Liver (tissue), 3 donors: Measurements from ENCODE around the gene ACTL9.

Experiments used
- FOXA2 ChIP-seq: IDR thresholded peaks from 2 replicates; pipeline ENCODE4 v1.6.1; 2016; ENCODE audit warnings: antibody characterized with exemption
- GABPA ChIP-seq, 2 donors: IDR thresholded peaks in 1 of 2; conservative IDR thresholded peaks in 1 of 2; 2 replicates each; pipeline ENCODE4 v1.6.1; 2016; ENCODE audit warnings: antibody characterized with exemption in 2 of 2, mild to moderate bottlenecking in 1 of 2, moderate library complexity in 1 of 2
- NR2F2 ChIP-seq: IDR thresholded peaks from 2 replicates; pipeline ENCODE4 v1.6.1; 2016; ENCODE audit warnings: antibody characterized with exemption
- TF ChIP-seq, protein P1 (sequence below): fragments of 150-350 bp; IDR thresholded peaks from 2 replicates; pipeline ENCODE4 v1.5.1; 2017; ENCODE audit warnings: improper control_type of control experiment, low read depth, low read length; ENCODE audit not compliant: missing input control
- TF ChIP-seq, protein P2 (sequence below): IDR thresholded peaks from 2 replicates; pipeline ENCODE4 v1.6.1; 2016; ENCODE audit warnings: antibody characterized with exemption
- TF ChIP-seq, protein P3 (sequence below): IDR thresholded peaks from 2 replicates; pipeline ENCODE4 v1.6.1; 2016; ENCODE audit warnings: antibody characterized with exemption, mild to moderate bottlenecking
- TF ChIP-seq, protein P4 (sequence below): IDR thresholded peaks from 2 replicates; pipeline ENCODE4 v1.6.1; 2016; ENCODE audit warnings: antibody characterized with exemption
- donor health status: healthy.
- donor health status: healthy.

- TF ChIP-seq, protein P1, sequence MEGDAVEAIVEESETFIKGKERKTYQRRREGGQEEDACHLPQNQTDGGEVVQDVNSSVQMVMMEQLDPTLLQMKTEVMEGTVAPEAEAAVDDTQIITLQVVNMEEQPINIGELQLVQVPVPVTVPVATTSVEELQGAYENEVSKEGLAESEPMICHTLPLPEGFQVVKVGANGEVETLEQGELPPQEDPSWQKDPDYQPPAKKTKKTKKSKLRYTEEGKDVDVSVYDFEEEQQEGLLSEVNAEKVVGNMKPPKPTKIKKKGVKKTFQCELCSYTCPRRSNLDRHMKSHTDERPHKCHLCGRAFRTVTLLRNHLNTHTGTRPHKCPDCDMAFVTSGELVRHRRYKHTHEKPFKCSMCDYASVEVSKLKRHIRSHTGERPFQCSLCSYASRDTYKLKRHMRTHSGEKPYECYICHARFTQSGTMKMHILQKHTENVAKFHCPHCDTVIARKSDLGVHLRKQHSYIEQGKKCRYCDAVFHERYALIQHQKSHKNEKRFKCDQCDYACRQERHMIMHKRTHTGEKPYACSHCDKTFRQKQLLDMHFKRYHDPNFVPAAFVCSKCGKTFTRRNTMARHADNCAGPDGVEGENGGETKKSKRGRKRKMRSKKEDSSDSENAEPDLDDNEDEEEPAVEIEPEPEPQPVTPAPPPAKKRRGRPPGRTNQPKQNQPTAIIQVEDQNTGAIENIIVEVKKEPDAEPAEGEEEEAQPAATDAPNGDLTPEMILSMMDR, result no peak
- TF ChIP-seq, protein P2, sequence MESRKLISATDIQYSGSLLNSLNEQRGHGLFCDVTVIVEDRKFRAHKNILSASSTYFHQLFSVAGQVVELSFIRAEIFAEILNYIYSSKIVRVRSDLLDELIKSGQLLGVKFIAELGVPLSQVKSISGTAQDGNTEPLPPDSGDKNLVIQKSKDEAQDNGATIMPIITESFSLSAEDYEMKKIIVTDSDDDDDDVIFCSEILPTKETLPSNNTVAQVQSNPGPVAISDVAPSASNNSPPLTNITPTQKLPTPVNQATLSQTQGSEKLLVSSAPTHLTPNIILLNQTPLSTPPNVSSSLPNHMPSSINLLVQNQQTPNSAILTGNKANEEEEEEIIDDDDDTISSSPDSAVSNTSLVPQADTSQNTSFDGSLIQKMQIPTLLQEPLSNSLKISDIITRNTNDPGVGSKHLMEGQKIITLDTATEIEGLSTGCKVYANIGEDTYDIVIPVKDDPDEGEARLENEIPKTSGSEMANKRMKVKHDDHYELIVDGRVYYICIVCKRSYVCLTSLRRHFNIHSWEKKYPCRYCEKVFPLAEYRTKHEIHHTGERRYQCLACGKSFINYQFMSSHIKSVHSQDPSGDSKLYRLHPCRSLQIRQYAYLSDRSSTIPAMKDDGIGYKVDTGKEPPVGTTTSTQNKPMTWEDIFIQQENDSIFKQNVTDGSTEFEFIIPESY, result no peak
- TF ChIP-seq NR2F2, result no peak
- no peak for TF ChIP-seq GABPA (IDR thresholded peaks at IDR 0.05 in 1 of 2, conservative IDR thresholded peaks at IDR 0.05 in 1 of 2)
- TF ChIP-seq, protein P3, sequence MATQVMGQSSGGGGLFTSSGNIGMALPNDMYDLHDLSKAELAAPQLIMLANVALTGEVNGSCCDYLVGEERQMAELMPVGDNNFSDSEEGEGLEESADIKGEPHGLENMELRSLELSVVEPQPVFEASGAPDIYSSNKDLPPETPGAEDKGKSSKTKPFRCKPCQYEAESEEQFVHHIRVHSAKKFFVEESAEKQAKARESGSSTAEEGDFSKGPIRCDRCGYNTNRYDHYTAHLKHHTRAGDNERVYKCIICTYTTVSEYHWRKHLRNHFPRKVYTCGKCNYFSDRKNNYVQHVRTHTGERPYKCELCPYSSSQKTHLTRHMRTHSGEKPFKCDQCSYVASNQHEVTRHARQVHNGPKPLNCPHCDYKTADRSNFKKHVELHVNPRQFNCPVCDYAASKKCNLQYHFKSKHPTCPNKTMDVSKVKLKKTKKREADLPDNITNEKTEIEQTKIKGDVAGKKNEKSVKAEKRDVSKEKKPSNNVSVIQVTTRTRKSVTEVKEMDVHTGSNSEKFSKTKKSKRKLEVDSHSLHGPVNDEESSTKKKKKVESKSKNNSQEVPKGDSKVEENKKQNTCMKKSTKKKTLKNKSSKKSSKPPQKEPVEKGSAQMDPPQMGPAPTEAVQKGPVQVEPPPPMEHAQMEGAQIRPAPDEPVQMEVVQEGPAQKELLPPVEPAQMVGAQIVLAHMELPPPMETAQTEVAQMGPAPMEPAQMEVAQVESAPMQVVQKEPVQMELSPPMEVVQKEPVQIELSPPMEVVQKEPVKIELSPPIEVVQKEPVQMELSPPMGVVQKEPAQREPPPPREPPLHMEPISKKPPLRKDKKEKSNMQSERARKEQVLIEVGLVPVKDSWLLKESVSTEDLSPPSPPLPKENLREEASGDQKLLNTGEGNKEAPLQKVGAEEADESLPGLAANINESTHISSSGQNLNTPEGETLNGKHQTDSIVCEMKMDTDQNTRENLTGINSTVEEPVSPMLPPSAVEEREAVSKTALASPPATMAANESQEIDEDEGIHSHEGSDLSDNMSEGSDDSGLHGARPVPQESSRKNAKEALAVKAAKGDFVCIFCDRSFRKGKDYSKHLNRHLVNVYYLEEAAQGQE, result no peak
- TF ChIP-seq, protein P4, sequence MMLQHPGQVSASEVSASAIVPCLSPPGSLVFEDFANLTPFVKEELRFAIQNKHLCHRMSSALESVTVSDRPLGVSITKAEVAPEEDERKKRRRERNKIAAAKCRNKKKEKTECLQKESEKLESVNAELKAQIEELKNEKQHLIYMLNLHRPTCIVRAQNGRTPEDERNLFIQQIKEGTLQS, result no peak
- TF ChIP-seq FOXA2, result no peak
These were observed 40.7 kb downstream of the ACTL9 start for GRCh38 chr19:8657869-8658268.
